Activated CD4-positive, alpha-beta T cell treated with anti-CD3 and anti-CD28 coated beads, Interleukin-2, amount 50 U/mL, for 1 hour (primary cell): Measurements from ENCODE around the gene PTPN3.
"Not testable (repeated sequence)": the region's sequence is repeated elsewhere in the genome, so short reads cannot be mapped to it uniquely, and the experiment has no call there.

ENCODE experiments used
- DNase-seq: peaks from one replicate; pipeline ENCODE4 v3.0.0-alpha.2; 2020

PTPN3 gene

DNA sequence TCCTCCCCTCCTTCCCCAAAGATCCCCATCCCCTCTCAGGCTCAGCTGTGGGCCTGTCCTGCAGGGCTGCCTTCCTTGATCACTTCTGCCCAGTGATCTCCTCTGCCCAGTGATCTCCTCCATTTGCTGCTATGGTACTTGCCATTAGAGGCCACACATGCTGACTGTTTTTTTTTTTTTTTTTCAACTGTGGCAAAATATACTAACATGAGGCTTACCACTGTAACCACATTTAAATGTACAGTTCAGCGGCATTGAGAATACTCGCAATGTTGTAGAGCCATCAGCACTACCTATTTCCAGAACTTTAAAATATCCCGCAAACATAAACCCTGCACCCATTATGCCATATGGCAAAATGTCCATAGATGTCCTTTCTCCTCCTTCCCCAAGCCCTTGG lies 115.5 kb downstream of the PTPN3 start:
- DNase-seq: no peak

GRCh38 chr9:109382182-109382581 lies 115.9 kb downstream of the PTPN3 start:
- DNase-seq: no peak

- no peak for DNase-seq
Observed at GRCh38 chr9:109381011-109381729, 116.9 kb downstream of the PTPN3 start.

GRCh38 chr9:109379513-109379912 lies 118.6 kb downstream of the PTPN3 start:
- DNase-seq: no peak

GRCh38 chr9:109378316-109378715 lies 119.8 kb downstream of the PTPN3 start:
- no peak for DNase-seq

DNA sequence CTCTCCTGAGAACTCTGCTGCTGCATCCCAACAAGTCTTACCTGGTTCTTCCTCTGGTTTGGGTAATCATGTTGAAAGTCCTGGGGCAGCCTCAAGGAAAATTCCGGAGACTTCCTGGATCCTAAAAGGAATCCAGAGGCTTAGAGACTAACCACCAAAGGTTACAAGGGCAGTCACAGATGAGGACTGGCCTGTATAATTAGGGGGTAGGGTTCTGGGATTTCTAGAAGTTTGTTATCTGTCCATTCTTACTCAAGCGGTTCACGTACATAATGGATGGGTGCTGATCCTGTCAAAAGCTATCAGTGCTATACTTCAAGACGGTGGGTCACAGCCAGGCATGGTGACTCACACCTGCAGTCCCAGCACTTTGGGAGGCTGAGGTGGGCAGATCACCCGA lies 125.9 kb downstream of the PTPN3 start:
- DNase-seq: no peak

DNA sequence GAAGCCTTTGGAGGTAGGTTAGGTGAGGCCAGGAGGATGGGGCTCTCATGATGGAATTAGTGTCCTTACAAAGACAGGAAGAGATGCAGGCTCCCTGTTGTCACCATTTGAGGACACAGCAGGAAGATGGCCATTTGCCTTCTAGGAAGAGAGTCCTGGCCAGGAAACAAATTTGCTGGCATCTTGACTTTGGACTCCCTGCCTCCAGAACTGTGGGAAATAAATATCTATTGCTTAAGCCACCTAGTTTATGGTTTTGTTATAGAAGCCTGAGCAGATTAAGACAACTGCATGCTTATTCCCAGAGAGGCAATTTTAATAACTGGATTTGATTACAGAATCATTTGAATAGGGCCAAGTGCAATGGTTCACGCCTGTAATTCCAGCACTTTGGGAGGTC lies 126.7 kb downstream of the PTPN3 start:
- DNase-seq: no peak

DNA sequence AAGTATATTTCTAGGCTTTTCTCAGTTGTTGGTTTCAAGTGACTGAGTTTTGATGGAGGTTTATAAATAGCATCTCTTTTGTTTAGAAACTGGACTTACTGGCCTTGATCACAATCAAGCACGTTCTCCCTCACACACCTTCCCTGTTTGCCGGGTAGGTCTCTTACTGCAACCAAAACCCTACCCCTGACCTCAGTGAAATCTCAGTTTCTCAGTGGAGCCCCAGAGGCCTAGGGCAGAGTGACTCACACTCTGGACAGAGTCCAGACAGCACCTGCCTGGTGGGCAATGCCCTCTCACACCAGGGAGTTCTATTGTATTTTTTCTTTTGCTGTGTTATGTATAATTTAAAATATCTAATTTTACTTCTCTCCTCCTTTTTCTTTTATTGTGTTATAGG lies 128.8 kb downstream of the PTPN3 start:
- no peak for DNase-seq

- DNase-seq: no peak
Observed at GRCh38 chr9:109360771-109361170, 137.3 kb downstream of the PTPN3 start.

DNA sequence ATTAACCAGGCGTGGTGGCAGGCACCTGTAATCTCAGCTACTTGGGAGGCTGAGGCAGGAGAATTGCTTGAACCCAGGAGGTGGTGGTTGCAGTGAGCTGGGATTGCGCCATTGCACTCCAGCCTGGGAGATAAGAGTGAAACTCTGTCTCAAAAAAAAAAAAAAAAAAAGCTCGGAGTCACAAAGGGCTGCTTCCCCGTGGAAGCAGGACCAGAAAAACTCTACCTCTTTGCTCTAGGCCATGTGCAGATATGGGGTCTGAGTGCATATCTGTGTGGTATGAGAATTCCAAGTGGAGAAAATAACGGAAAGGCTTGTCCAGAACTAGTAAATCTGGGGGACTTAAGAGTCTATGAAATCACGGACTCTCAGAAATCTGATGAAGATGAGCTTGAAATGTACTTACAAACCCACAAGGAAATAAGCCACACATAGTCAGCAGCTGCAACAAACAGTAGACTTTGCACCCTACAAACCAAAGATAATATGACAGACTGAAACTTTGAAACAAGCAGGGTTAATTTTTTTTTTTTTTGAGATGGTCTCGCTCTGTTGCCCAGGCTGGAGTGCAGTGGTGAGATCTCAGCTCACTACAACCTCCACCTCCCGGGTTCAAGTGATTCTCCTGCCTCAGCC lies 139.0 kb downstream of the PTPN3 start:
- DNase-seq: not testable (repeated sequence)

GRCh38 chr9:109355564-109356297 lies 142.4 kb downstream of the PTPN3 start:
- no peak for DNase-seq

DNA sequence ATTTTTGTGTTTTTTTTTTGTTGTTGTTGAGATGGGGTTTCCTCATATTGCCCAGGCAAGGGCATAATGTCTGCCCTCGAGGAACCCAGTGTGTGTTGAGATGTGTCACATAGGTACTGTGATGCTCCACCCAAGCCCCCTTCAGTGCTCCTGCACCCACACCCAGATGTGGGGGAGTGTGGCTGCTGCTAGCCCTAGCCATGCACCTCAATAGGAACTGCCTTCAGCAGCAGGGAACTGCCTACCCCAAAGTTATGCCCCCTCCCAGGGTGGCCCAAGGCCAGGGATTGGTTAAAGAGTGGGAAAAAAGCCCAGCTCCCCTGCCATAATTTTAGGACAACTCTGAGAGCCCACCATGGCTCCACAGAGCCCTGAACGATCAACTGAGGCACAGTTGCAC lies 143.9 kb downstream of the PTPN3 start:
- DNase-seq: no peak

- DNase-seq: no peak
Observed at GRCh38 chr9:109351032-109351431, 147.1 kb downstream of the PTPN3 start.

- DNase-seq: no peak
Observed at GRCh38 chr9:109349421-109349846, 148.7 kb downstream of the PTPN3 start.

GRCh38 chr9:109346904-109347303 lies 151.2 kb downstream of the PTPN3 start:
- no peak for DNase-seq

DNA sequence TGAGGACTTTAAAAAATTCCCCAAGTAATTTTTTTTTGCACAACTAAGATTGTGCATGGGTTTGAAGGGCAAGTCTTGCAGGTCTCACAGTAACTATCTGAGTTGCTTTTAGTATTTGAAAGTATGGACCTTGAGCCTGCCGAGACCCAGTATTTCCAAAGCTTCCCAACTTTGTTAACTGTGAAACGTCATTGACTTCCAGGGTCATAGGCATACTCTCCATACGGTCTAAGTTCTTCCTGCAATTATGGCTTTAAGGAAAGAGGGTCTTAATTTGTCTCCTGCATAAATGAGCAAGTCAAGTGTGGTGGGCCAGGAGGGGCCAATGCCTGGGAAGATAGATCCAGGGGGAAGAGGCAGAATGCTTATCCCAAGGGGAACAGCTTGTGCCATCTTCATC lies 153.2 kb downstream of the PTPN3 start:
- DNase-seq: no peak

DNA sequence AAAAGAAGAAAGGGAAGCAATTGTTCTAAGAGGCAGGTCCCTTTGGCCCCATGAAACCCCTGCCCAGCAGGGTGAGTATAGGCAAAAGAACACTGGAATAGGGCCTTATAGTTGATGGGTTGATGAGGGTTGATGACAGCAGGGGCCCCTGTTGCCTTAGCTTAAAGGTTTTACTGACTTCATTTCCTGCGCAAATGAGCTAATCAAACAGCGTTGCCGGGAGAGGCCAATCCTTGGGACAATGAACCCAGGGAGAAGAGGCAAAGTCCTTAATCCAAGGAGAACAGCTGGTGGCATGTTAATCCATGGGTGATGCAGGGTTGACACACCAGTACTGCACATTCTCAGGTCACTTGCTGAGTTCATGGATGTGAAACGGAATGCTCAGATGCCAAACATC lies 155.2 kb downstream of the PTPN3 start:
- no peak for DNase-seq

DNA sequence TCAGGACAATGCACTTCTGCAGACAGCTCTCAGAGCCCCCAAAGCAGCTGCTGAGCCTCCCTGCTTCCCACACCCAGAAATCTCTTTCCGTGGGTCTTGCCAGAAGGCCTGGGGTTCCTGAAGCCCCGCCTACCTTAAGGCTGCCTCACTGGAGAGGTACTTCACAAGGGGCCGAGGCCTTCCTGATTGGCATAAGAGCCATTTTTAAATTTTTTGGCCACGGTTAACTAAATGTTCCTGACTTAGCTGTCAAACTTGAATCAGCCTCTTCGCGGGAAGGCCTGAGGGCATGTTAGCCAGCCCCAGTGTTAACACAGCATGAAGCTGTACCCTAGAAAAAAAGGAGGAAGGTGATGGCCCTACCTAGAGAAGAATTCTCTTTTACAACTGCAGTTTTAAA lies 156.5 kb downstream of the PTPN3 start:
- DNase-seq: no peak

GRCh38 chr9:109340979-109341378 lies 157.1 kb downstream of the PTPN3 start:
- not testable (repeated sequence) for DNase-seq

DNA sequence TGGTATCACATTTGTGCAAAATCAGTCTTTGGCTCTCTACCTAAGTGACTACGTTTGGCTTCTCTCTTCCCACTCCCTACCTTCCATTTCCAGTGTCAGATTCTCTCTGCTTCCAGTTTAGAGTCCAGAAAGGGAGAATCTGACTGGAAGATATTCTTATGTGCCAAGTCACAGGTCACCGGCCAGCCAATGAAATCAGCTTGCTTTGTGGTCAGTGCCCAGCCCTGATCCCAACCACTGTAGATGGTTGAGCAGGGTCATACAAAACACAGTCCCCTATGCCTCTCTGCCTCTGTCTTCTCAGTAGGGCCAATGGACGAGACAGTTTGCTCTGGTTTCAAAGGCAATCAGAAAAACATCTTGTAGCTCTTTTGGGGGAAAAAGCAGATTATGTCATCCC lies 161.7 kb downstream of the PTPN3 start:
- DNase-seq: no peak

DNA sequence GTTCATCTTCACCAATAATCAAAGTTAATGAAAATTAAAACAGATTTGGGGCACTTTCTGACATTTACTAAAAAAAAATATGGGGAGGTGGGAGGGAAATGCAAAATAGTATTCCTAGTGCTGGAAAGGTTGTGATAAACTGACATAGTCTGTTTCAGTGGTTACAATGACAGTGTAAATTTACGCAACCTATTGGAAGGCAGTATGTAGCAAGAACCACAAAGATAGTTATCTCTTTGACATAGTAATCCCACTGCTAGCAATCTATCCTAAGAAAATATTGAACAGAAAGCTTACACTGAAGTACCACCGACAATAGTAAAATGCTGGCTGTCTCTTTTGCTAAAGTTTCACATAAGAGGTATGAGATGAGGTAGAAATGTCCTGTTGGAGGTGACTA lies 162.2 kb downstream of the PTPN3 start:
- no peak for DNase-seq

GRCh38 chr9:109335121-109335520 lies 163.0 kb downstream of the PTPN3 start:
- no peak for DNase-seq

GRCh38 chr9:109331353-109331752 lies 166.8 kb downstream of the PTPN3 start:
- no peak for DNase-seq

GRCh38 chr9:109329638-109330258 lies 168.4 kb downstream of the PTPN3 start:
- DNase-seq: no peak
